Lung (tissue), 12 donors: Measurements from ENCODE around the gene ZNF593OS. TPM values are rescaled to one million over a fixed set of nuclear protein-coding genes. Genes with fewer than 3 reads are reported as not detected.

Source experiments
- ATAC-seq: fragments of 200-7000 bp; cut with Tn5 transposase; one replicate; pipeline ENCODE4 v1.9.1; 2020; ENCODE audit warnings: moderate number of reproducible peaks; ENCODE audit not compliant: insufficient read depth, low FRiP score
- DNase-seq, 3 donors: peaks; one replicate each; pipeline ENCODE4 v3.0.0-alpha.2; 2013 to 2017
- H3K27ac ChIP-seq, 2 donors: one replicate each; pipeline ENCODE4 v1.5.1; 2013; ENCODE audit warnings: mild to moderate bottlenecking in 2 of 2, moderate library complexity in 2 of 2, control low read depth in 1 of 2, inconsistent platforms in 1 of 2, low read depth in 1 of 2, low read length in 1 of 2
- H3K27me3 ChIP-seq, 3 donors: one replicate each; pipeline ENCODE4 v1.5.1; 2013; ENCODE audit warnings: low read length in 2 of 3; ENCODE audit not compliant: control insufficient read depth in 3 of 3, insufficient read depth in 3 of 3
- H3K36me3 ChIP-seq, 4 donors: one replicate each; pipeline ENCODE4 v1.5.1; 2013; ENCODE audit warnings: low read length in 4 of 4, mild to moderate bottlenecking in 1 of 4, moderate library complexity in 1 of 4; ENCODE audit not compliant: control insufficient read depth in 4 of 4, insufficient read depth in 4 of 4
- H3K4me1 ChIP-seq, 5 donors: one replicate each; pipeline ENCODE4 v1.5.1; 2013; ENCODE audit warnings: low read length in 5 of 5, mild to moderate bottlenecking in 2 of 5, moderate library complexity in 1 of 5; ENCODE audit not compliant: control insufficient read depth in 5 of 5, insufficient read depth in 5 of 5
- H3K4me3 ChIP-seq: one replicate; pipeline ENCODE4 v1.5.1; 2013; ENCODE audit warnings: mild to moderate bottlenecking, control low read depth, moderate library complexity
- H3K9ac ChIP-seq, 2 donors: one replicate each; pipeline ENCODE4 v1.5.1; 2013; ENCODE audit warnings: low read length in 2 of 2, control low read depth in 1 of 2; ENCODE audit not compliant: insufficient read depth in 1 of 2
- H3K9me3 ChIP-seq, 4 donors: one replicate each; pipeline ENCODE4 v1.5.1; 2013; ENCODE audit warnings: low read length in 3 of 4, mild to moderate bottlenecking in 1 of 4, moderate library complexity in 1 of 4; ENCODE audit not compliant: control insufficient read depth in 4 of 4, insufficient read depth in 3 of 4
- WGBS, 2 donors: extraction: QIAGEN DNeasy Blood & Tissue Kit; methylation state at CpG; one replicate each; pipeline ENCODE4 v1.1.7; 2013; 5-methylcytosine and 5-hydroxymethylcytosine counted together
- polyA plus RNA-seq, 2 donors: library from polyadenylated mRNA; stranded (reverse); fragments of 200-250 nt; gene quantifications; one replicate each; pipeline ENCODE4 v1.2.1, GENCODE V29; 2013
- total RNA-seq, 2 donors: library from RNA; depleted of rRNA in 1 of 2; stranded (reverse); fragments of >200 nt in 1 of 2; gene quantifications; one replicate each; pipeline ENCODE4 v1.2.1, GENCODE V29; 2014 to 2021
- TF ChIP-seq, protein P1 (sequence below): IDR thresholded peaks from 2 replicates; pipeline ENCODE4 v1.5.1; 2012; ENCODE audit warnings: mild to moderate bottlenecking; ENCODE audit errors: control extremely low read depth, extremely low read depth
- donor health status: control.
- donor health status: control.
- donor health status: Bipolar disorder and iron deficiency.
- donor health status: healthy.
- donor health status: DM: yes; HTN: yes; CAD: no.

The ZNF593OS gene
- total and polyA plus RNA-seq, 4 donors, result 0.29 to 0.65 TPM; not detected in 2

DNA sequence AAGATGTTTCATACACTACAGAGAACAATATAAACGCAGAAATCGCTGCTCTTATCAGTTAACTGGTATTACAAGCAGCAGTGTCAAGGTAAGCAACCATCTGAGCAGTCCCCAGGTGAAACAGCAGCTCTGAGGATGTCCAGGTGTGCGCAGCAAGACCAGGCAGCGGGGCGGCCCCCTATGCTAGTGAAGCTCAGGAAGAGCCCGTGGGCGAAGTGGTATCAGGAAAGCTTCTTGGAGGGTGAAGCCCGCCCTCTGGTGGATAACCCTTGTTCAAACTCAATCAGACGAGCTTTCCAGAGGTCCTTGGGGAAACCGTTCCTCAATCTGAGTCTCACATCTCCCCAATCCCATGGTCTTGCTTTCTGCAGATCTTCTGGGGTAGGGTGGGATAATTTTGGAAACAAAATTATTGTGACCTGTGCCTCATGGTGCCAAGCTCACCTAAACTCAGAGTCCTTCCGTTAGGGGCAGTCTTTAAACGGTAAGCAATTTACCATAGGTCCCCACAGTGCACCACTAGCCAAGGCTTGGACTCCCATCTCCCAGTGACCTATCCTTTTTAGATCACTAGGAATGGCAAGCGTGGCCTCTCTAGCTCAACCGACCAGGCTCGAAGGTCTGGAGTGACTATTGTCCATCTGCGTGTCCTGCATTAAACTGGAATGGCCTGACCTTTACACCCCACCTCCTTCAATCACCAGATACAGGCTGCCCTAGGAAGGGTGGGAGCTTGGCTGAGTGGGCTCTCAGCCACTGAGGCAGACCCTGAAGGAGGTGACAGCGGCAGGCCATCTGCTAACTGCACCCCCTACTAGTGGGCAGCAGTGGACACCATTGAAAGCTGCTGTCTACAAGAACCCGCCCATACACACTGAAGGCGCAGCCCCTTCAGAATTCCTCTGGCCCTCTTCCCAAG lies 26.3 kb downstream of the ZNF593OS start:
- Histone ChIP-seq H3K36me3 (no peaks in the 10 kb centered on the region), H3K4me1 (peaks cover 0 to 6% (median 0%) of the 10 kb centered on the region in 5 donors)
- 27 to 34% methylated on average over 19 of the region's 19 CpGs for WGBS, 2 donors

DNA sequence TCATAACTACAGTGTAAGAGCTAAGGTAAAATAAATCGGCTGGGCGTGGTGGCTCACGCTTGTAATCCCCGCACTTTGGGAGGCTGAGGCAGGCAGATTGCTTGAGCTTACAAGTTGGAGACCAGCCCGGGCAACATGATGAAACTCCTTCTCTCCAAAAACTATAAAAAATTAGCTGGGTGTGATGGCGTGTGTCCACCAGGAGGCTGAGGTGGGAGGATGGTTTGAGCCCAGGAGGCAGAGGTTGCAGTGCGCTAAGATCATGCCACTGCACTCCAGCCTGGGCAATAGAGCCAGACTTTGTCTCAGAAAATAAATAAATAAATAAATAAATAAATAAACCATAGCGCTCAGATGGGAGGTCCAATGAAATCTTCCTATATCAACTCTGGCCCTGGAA lies 29.5 kb downstream of the ZNF593OS start:
- Histone ChIP-seq H3K4me1 (peaks cover 0 to 7% (median 0%) of the 10 kb centered on the region in 5 donors), H3K9me3 (no peaks in the 10 kb centered on the region), H3K27ac (no peak overlapping the region), H3K36me3 (no peaks in the 10 kb centered on the region), H3K4me3 (no peak overlapping the region), H3K27me3 (no peaks in the 10 kb centered on the region), H3K9ac (no peak overlapping the region)
- 86 to 88% methylated on average over 8 of the region's 8 CpGs for WGBS, 2 donors
- DNase-seq, result no peak
- no peak for ATAC-seq
- TF ChIP-seq, protein P1, sequence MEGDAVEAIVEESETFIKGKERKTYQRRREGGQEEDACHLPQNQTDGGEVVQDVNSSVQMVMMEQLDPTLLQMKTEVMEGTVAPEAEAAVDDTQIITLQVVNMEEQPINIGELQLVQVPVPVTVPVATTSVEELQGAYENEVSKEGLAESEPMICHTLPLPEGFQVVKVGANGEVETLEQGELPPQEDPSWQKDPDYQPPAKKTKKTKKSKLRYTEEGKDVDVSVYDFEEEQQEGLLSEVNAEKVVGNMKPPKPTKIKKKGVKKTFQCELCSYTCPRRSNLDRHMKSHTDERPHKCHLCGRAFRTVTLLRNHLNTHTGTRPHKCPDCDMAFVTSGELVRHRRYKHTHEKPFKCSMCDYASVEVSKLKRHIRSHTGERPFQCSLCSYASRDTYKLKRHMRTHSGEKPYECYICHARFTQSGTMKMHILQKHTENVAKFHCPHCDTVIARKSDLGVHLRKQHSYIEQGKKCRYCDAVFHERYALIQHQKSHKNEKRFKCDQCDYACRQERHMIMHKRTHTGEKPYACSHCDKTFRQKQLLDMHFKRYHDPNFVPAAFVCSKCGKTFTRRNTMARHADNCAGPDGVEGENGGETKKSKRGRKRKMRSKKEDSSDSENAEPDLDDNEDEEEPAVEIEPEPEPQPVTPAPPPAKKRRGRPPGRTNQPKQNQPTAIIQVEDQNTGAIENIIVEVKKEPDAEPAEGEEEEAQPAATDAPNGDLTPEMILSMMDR, result no peak

More for the DNA sequence above, 26.3 kb downstream of the ZNF593OS start:
- H3K9ac ChIP-seq, result no peak overlapping the region
- DNase-seq (peak; percentile 82 to 88 (median 85)), ATAC-seq (peak; percentile 70)
- H3K27me3 ChIP-seq, result no peaks in the 10 kb centered on the region
- H3K27ac ChIP-seq, result no peak overlapping the region
- H3K9me3 ChIP-seq, result no peaks in the 10 kb centered on the region
- TF ChIP-seq, protein P1, result peak; percentile 73
- no peak overlapping the region for H3K4me3 ChIP-seq

- ATAC-seq, result no peak
- TF ChIP-seq, protein P1, result no peak
- Histone ChIP-seq H3K27me3 (no peaks in the 10 kb centered on the region), H3K4me3 (no peak overlapping the region), H3K9me3 (no peaks in the 10 kb centered on the region), H3K36me3 (no peaks in the 10 kb centered on the region), H3K27ac (no peak overlapping the region), H3K4me1 (peaks cover 0 to 7% (median 0%) of the 10 kb centered on the region in 5 donors), H3K9ac (no peak overlapping the region)
- WGBS, 2 donors, result 57 to 58% methylated on average over 3 of the region's 3 CpGs
- peak; percentile 36 to 66 (median 39) for DNase-seq
These were observed 32.6 kb downstream of the ZNF593OS start for GRCh38 chr1:26138974-26139558.
